Glutamatergic neuron (in vitro differentiated cells): Measurements from ENCODE around the gene CYP27C1. TPM values are rescaled to one million over a fixed set of nuclear protein-coding genes. Genes with fewer than 3 reads are reported as not detected.

Experiments used
- DNase-seq: peaks from one replicate; pipeline ENCODE4 v3.0.0; 2022
- H3K27ac Mint-ChIP-seq: one replicate; pipeline ENCODE4 v1.8.0; 2020; ENCODE audit warnings: mild to moderate bottlenecking, mixed read lengths, inconsistent platforms; ENCODE audit not compliant: unreplicated experiment
- H3K27me3 Mint-ChIP-seq: one replicate; pipeline ENCODE4 v1.8.0; 2020; ENCODE audit warnings: mild to moderate bottlenecking, moderate library complexity, mixed read lengths, inconsistent platforms; ENCODE audit not compliant: unreplicated experiment
- H3K36me3 Mint-ChIP-seq: one replicate; pipeline ENCODE4 v1.8.0; 2020; ENCODE audit warnings: mild to moderate bottlenecking, mixed read lengths, inconsistent platforms; ENCODE audit not compliant: unreplicated experiment
- H3K4me1 Mint-ChIP-seq: one replicate; pipeline ENCODE4 v1.8.0; 2020; ENCODE audit warnings: mild to moderate bottlenecking, low read depth, mixed read lengths, inconsistent platforms; ENCODE audit not compliant: unreplicated experiment
- H3K4me3 Mint-ChIP-seq: one replicate; pipeline ENCODE4 v1.8.0; 2020; ENCODE audit warnings: mild to moderate bottlenecking, mixed read lengths, inconsistent platforms; ENCODE audit not compliant: unreplicated experiment
- H3K9me3 Mint-ChIP-seq: one replicate; pipeline ENCODE4 v1.8.0; 2020; ENCODE audit warnings: mild to moderate bottlenecking, moderate library complexity, mixed read lengths, inconsistent platforms; ENCODE audit not compliant: unreplicated experiment
- total RNA-seq: library from RNA; stranded (reverse); fragmentation: NEBNext Ultra II Directional; extraction: Animal tissue kit (Norgen Biotek cat#: 25700); gene quantifications from one replicate; pipeline ENCODE4 v1.2.1, GENCODE V29; 2021; ENCODE audit not compliant: unreplicated experiment
- TF ChIP-seq, protein P1 (sequence below): fragments of 200-600 bp; sonication (generic); IDR thresholded peaks from one replicate; pipeline ENCODE4 v1.5.0; 2021; ENCODE audit not compliant: partially characterized antibody, unreplicated experiment

CYP27C1 gene
- total RNA-seq, 1 donor from 2014 or later, result 4.3 TPM

DNA sequence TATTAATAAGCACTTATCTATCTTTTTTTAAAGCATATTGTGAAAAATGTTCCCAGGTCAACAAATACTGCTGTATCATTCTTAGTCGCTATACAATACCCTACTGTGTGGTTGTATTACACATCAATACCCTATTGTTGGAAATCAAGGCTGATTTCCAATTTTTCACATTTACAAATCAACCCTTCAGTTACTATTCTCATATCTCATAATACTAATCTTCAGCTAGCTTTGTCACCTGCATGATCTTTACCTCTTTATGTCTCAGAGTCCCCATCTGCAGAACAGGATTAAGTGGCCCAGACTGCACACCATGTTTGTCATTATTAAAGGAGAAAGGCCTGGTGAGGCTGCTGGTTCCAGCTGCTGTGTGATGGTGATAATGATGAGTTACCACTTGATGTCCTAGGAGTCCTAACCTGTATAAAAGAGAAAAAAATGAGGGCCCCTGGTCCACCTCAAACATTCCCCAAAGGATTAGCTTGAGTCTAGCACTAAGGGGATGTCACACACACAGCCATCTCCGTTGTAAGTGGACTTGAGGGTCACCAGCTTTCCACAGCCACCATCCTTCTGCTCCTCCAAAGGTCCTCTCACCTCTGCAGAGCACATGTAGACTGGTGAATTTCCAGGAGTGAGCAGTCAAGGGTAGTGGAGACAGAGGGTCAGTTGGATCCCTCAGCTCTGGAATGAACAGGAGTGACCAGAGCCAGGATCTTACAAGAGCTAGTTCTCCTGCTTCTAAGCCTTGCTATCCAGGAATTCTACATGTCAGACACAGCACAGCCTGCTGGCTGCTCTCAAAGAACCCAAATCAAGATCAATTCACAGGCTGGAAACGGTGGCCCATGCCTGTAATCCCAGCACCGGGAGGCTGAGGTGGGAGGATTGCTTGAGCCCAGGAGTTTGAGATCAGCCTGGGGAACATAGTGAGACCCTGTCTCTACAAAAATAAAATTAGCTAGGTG is 77.2 kb downstream of the CYP27C1 start:
- H3K27ac Mint-ChIP-seq, result no peak overlapping the region
- no peaks in the 10 kb centered on the region for H3K4me1 Mint-ChIP-seq
- no peak for DNase-seq
- no peak overlapping the region for H3K4me3 Mint-ChIP-seq
- TF ChIP-seq, protein P1, sequence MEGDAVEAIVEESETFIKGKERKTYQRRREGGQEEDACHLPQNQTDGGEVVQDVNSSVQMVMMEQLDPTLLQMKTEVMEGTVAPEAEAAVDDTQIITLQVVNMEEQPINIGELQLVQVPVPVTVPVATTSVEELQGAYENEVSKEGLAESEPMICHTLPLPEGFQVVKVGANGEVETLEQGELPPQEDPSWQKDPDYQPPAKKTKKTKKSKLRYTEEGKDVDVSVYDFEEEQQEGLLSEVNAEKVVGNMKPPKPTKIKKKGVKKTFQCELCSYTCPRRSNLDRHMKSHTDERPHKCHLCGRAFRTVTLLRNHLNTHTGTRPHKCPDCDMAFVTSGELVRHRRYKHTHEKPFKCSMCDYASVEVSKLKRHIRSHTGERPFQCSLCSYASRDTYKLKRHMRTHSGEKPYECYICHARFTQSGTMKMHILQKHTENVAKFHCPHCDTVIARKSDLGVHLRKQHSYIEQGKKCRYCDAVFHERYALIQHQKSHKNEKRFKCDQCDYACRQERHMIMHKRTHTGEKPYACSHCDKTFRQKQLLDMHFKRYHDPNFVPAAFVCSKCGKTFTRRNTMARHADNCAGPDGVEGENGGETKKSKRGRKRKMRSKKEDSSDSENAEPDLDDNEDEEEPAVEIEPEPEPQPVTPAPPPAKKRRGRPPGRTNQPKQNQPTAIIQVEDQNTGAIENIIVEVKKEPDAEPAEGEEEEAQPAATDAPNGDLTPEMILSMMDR, result no peak
- peaks cover 18% of the 10 kb centered on the region for H3K36me3 Mint-ChIP-seq
- H3K27me3 Mint-ChIP-seq, result peaks cover 3% of the 10 kb centered on the region
- H3K9me3 Mint-ChIP-seq, result peaks cover 6% of the 10 kb centered on the region

DNA sequence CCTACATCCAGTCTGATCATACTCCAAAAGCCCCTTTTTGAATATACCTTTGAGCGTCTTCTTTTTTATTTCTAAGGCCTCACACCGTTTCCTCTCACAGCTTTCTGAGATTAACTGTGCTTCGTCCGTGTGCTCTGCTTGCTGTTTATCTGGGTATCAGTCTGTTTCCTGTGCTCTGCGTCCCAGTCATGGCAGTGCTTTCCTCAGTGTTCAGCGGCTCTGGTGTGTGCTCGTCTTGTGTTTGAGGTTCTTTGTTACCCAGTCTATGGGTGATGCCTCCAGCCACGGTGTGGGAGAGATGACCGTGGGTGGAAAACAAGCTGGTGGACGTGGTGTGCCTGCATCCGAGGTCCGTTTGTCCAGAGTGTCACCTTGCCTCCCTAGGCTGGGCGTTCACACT is 79.6 kb downstream of the CYP27C1 start:
- no peak for DNase-seq
- no peak overlapping the region for H3K27ac Mint-ChIP-seq

DNA sequence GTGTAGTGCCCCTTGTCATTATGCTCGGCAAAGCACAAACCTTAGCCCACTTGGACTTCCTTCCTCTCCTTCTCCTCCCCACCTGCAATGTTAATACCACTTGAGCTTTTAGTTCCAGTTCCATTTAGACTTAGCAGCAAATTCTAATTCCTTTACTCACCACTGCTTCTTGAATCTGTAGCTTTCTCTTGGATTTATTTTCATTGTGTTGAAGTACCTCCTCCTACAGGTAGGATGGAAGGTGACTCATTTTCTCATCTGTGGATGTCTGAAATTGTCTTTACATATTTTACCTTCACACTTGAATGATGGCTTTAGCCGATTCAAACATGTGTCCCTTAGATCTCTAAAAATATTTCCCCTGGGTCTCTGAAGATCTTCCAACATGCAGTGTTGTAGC is 80.3 kb downstream of the CYP27C1 start:
- no peak for DNase-seq
- Mint-ChIP-seq H3K9me3 (peaks cover 10% of the 10 kb centered on the region), H3K4me3 (no peak overlapping the region), H3K27me3 (peaks cover 4% of the 10 kb centered on the region), H3K36me3 (peaks cover 15% of the 10 kb centered on the region), H3K4me1 (peaks cover 3% of the 10 kb centered on the region), H3K27ac (no peak overlapping the region)
- TF ChIP-seq, protein P1, result no peak

More for the DNA sequence above, 79.6 kb downstream of the CYP27C1 start:
- Mint-ChIP-seq H3K9me3 (peaks cover 6% of the 10 kb centered on the region), H3K4me3 (no peak overlapping the region), H3K4me1 (peaks cover 3% of the 10 kb centered on the region), H3K27me3 (peaks cover 4% of the 10 kb centered on the region), H3K36me3 (peaks cover 15% of the 10 kb centered on the region)
- TF ChIP-seq, protein P1, result no peak

DNA sequence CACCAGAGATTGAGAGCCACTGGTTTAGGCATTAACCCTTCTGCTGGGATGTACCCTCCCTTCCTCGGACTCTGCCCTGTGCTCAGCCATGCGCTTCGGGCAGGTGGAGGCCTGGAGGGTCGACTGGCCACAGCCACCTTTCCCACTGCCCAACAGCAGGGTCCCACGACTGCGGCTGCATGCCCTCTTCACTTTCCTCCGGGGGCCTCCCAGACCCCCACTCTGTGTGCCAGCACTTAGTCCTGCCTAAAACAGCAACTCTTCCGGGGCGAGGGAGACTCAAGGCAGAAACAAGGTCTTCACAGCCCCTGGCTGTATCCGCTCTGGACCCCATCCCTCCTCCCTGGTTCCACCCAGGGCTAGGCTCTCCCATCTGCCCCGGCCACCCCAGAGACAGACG is 81.8 kb downstream of the CYP27C1 start:
- peaks cover 8% of the 10 kb centered on the region for H3K4me1 Mint-ChIP-seq
- H3K27ac Mint-ChIP-seq, result no peak overlapping the region
- peaks cover 15% of the 10 kb centered on the region for H3K36me3 Mint-ChIP-seq
- peaks cover 13% of the 10 kb centered on the region for H3K9me3 Mint-ChIP-seq
- H3K27me3 Mint-ChIP-seq, result peaks cover 7% of the 10 kb centered on the region
- TF ChIP-seq, protein P1, result no peak
- H3K4me3 Mint-ChIP-seq, result no peak overlapping the region
- no peak for DNase-seq

DNA sequence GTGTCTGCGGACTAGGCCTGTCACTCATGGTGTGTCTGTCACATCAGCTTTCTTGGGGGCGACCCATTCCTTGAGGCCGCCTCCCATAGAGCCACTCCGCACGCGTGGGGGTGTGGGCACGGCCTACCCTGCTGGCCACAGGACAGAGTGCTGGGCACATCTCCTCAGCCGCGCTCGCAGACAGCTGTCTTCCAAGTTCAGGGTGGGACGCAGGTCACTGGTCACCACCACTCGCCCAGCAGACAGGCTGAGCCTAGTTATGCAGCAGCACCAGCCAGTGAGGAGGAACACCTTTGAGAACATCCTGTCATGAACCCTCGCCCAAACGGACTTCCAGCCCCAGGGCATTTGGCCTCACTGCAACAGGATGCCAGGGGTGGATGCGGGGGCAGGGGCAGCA is 82.4 kb downstream of the CYP27C1 start:
- DNase-seq, result no peak
- Mint-ChIP-seq H3K27ac (no peak overlapping the region), H3K4me3 (no peak overlapping the region), H3K27me3 (peaks cover 7% of the 10 kb centered on the region), H3K36me3 (peaks cover 15% of the 10 kb centered on the region), H3K4me1 (peaks cover 8% of the 10 kb centered on the region), H3K9me3 (peaks cover 13% of the 10 kb centered on the region)
- TF ChIP-seq, protein P1, result no peak
